Epithelial cell of esophagus (primary cell): ENCODE data around the gene SNN.
A peak's percentile ranks its signal among the peaks of the same experiment; 100 is the strongest.

Experiments
- DNase-seq: peaks from one replicate; pipeline ENCODE4 v3.0.0; 2010; ENCODE audit warnings: low read depth
- H3K4me3 ChIP-seq: 2 replicates; pipeline ENCODE4 v1.5.1; 2011; ENCODE audit warnings: mild to moderate bottlenecking, low read length, control low read depth
- CTCF ChIP-seq: IDR thresholded peaks from 2 replicates; pipeline ENCODE4 v1.5.1; 2011; ENCODE audit warnings: low read depth, mild to moderate bottlenecking, low read length, control low read depth, inconsistent platforms; ENCODE audit not compliant: insufficient read depth; ENCODE audit errors: missing control alignments

SNN gene

GRCh38 chr16:11658896-11659708 lies 9.2 kb upstream of the SNN start:
- no peak overlapping the region for H3K4me3 ChIP-seq
- DNase-seq: peak; percentile 90
- no peak for TF ChIP-seq CTCF

- no peak overlapping the region for H3K4me3 ChIP-seq
- no peak for TF ChIP-seq CTCF
- DNase-seq: no peak
Observed at GRCh38 chr16:11660565-11660964, 7.7 kb upstream of the SNN start.

- no peak for DNase-seq
- H3K4me3 ChIP-seq: no peak overlapping the region
- no peak for TF ChIP-seq CTCF
Observed at GRCh38 chr16:11662582-11662981, 5.7 kb upstream of the SNN start.

- DNase-seq: no peak
- no peak overlapping the region for H3K4me3 ChIP-seq
- no peak for TF ChIP-seq CTCF
Observed at GRCh38 chr16:11665071-11665491, 3.2 kb upstream of the SNN start.

GRCh38 chr16:11666103-11667055 lies 1.9 kb upstream of the SNN start:
- no peak overlapping the region for H3K4me3 ChIP-seq
- DNase-seq: no peak
- no peak for TF ChIP-seq CTCF

- no peak for DNase-seq
- no peak overlapping the region for H3K4me3 ChIP-seq
Observed at GRCh38 chr16:11667221-11667823, 933 bp upstream of the SNN start.

More at GRCh38 chr16:11667221-11667823, 933 bp upstream of the SNN start:
- no peak for TF ChIP-seq CTCF
